Astrocyte (in vitro differentiated cells and primary cell): ENCODE data around the gene RPL11. TPM values are rescaled to one million over a fixed set of nuclear protein-coding genes. Genes with fewer than 3 reads are reported as not detected.

Source experiments
- DNase-seq: peaks from one replicate; pipeline ENCODE4 v3.0.0-alpha.2; 2010; ENCODE audit warnings: low read depth
- FAIRE-seq: peaks from 2 replicates; lab custom pipeline; 2011; peaks lifted over from hg19 to GRCh38; lab: Jason Lieb, UNC
- H2AFZ ChIP-seq: 2 replicates; pipeline ENCODE4 v1.6.0; 2012; ENCODE audit warnings: low read depth, low read length, inconsistent platforms
- H3K27ac ChIP-seq: 2 replicates; pipeline ENCODE4 v1.5.1; 2011; ENCODE audit warnings: low read depth, low read length, inconsistent platforms
- H3K27me3 ChIP-seq: 2 replicates; pipeline ENCODE4 v1.6.0; 2011; ENCODE audit warnings: low read length, inconsistent platforms; ENCODE audit not compliant: insufficient read depth
- H3K36me3 ChIP-seq: 2 replicates; pipeline ENCODE4 v1.5.1; 2011; ENCODE audit warnings: low read length, inconsistent platforms; ENCODE audit not compliant: insufficient read depth
- H3K4me1 ChIP-seq: 2 replicates; pipeline ENCODE4 v1.5.1; 2011; ENCODE audit warnings: low read length, inconsistent platforms; ENCODE audit not compliant: insufficient read depth
- H3K4me2 ChIP-seq: 2 replicates; pipeline ENCODE4 v1.6.0; 2012; ENCODE audit warnings: low read length, inconsistent platforms
- H3K4me3 ChIP-seq: 2 replicates; pipeline ENCODE4 v1.5.1; 2011; ENCODE audit warnings: low read depth, mild to moderate bottlenecking, low read length, inconsistent platforms; ENCODE audit not compliant: insufficient read depth
- H3K79me2 ChIP-seq: 2 replicates; pipeline ENCODE4 v1.6.0; 2012; ENCODE audit warnings: mild to moderate bottlenecking, low read length, inconsistent platforms; ENCODE audit not compliant: insufficient read depth
- H3K9ac ChIP-seq: 2 replicates; pipeline ENCODE4 v1.6.0; 2012; ENCODE audit warnings: mild to moderate bottlenecking, low read length, inconsistent platforms
- H3K9me3 ChIP-seq: 2 replicates; pipeline ENCODE4 v1.5.1; 2012; ENCODE audit warnings: low read depth, mild to moderate bottlenecking, low read length, inconsistent platforms; ENCODE audit not compliant: insufficient read depth
- H4K20me1 ChIP-seq: 2 replicates; pipeline ENCODE4 v1.6.0; 2012; ENCODE audit warnings: low read length, inconsistent platforms; ENCODE audit not compliant: insufficient read depth
- H3K27ac Mint-ChIP-seq: one replicate; pipeline ENCODE4 v1.8.0; 2021; ENCODE audit warnings: mild to moderate bottlenecking, mixed read lengths; ENCODE audit not compliant: unreplicated experiment
- H3K27me3 Mint-ChIP-seq: one replicate; pipeline ENCODE4 v1.8.0; 2021; ENCODE audit warnings: low read depth, mixed read lengths; ENCODE audit not compliant: unreplicated experiment
- H3K36me3 Mint-ChIP-seq: one replicate; pipeline ENCODE4 v1.8.0; 2021; ENCODE audit warnings: low read depth, mixed read lengths; ENCODE audit not compliant: unreplicated experiment
- H3K4me1 Mint-ChIP-seq: one replicate; pipeline ENCODE4 v1.8.0; 2021; ENCODE audit warnings: low read depth, mixed read lengths; ENCODE audit not compliant: unreplicated experiment
- H3K4me3 Mint-ChIP-seq: one replicate; pipeline ENCODE4 v1.8.0; 2021; ENCODE audit warnings: mild to moderate bottlenecking, moderate library complexity, mixed read lengths; ENCODE audit not compliant: unreplicated experiment
- H3K9me3 Mint-ChIP-seq: one replicate; pipeline ENCODE4 v1.8.0; 2021; ENCODE audit warnings: mild to moderate bottlenecking, mixed read lengths; ENCODE audit not compliant: unreplicated experiment
- CTCF ChIP-seq: IDR thresholded peaks from 2 replicates; pipeline ENCODE4 v1.5.1; 2011; ENCODE audit warnings: low read depth, mild to moderate bottlenecking, inconsistent platforms, low read length, moderate library complexity; ENCODE audit not compliant: insufficient read depth
- EZH2 ChIP-seq: IDR thresholded peaks from 2 replicates; pipeline ENCODE4 v1.6.1; 2012; ENCODE audit warnings: mild to moderate bottlenecking, low read length, inconsistent platforms; ENCODE audit not compliant: insufficient read depth
- total RNA-seq: library from RNA; stranded (reverse); gene quantifications from 2 replicates; pipeline ENCODE4 v1.2.1, GENCODE V29; 2021

Gene RPL11
- total RNA-seq, 1 donor from 2014 or later: 804 TPM

GRCh38 chr1:23736437-23737134 lies 45.0 kb downstream of the RPL11 start:
- Histone ChIP-seq H3K36me3 (peaks cover 3% of the 10 kb centered on the region), H4K20me1 (peaks cover 26% of the 10 kb centered on the region), H3K79me2 (peaks cover 16% of the 10 kb centered on the region), H3K4me3 (no peak overlapping the region), H3K9me3 (no peaks in the 10 kb centered on the region), H3K4me1 (peaks cover 5% of the 10 kb centered on the region), H3K9ac (no peak overlapping the region), H3K27me3 (no peaks in the 10 kb centered on the region), H2AFZ (no peak overlapping the region), H3K4me2 (no peak overlapping the region), H3K27ac (no peak overlapping the region)
- peaks cover 2% of the 10 kb centered on the region for H3K9me3 Mint-ChIP-seq
- H3K27ac Mint-ChIP-seq: no peak overlapping the region
- H3K4me1 Mint-ChIP-seq: peaks cover 6% of the 10 kb centered on the region
- H3K36me3 Mint-ChIP-seq: peaks cover 4% of the 10 kb centered on the region
- no peak overlapping the region for H3K4me3 Mint-ChIP-seq
- H3K27me3 Mint-ChIP-seq: no peaks in the 10 kb centered on the region
- no peak for DNase-seq
- TF ChIP-seq EZH2 (no peak), CTCF (no peak)
- FAIRE-seq: no peak

- Histone ChIP-seq H3K4me3 (no peak overlapping the region), H3K9ac (no peak overlapping the region), H3K4me1 (peaks cover 16% of the 10 kb centered on the region), H3K4me2 (no peak overlapping the region), H3K36me3 (no peaks in the 10 kb centered on the region), H3K9me3 (no peaks in the 10 kb centered on the region), H3K27ac (no peak overlapping the region), H3K27me3 (no peaks in the 10 kb centered on the region), H4K20me1 (peaks cover 34% of the 10 kb centered on the region), H3K79me2 (peaks cover 36% of the 10 kb centered on the region), H2AFZ (no peak overlapping the region)
- no peaks in the 10 kb centered on the region for H3K36me3 Mint-ChIP-seq
- peaks cover 11% of the 10 kb centered on the region for H3K4me1 Mint-ChIP-seq
- no peak overlapping the region for H3K4me3 Mint-ChIP-seq
- TF ChIP-seq CTCF: no peak
- TF ChIP-seq EZH2: no peak
- no peak overlapping the region for H3K27ac Mint-ChIP-seq
- no peaks in the 10 kb centered on the region for H3K9me3 Mint-ChIP-seq
- DNase-seq (no peak), FAIRE-seq (no peak)
- H3K27me3 Mint-ChIP-seq: no peaks in the 10 kb centered on the region
Measured at GRCh38 chr1:23741609-23742008, 50.0 kb downstream of the RPL11 start.

- H3K4me1 ChIP-seq: peaks cover 16% of the 10 kb centered on the region
- H3K36me3 ChIP-seq: no peaks in the 10 kb centered on the region
- Mint-ChIP-seq H3K27ac (peak overlapping the region; percentile 71), H3K4me1 (peaks cover 23% of the 10 kb centered on the region), H3K27me3 (no peaks in the 10 kb centered on the region), H3K36me3 (no peaks in the 10 kb centered on the region), H3K4me3 (peak overlapping the region; percentile 87), H3K9me3 (no peaks in the 10 kb centered on the region)
- H3K79me2 ChIP-seq: peaks cover 45% of the 10 kb centered on the region
- no peaks in the 10 kb centered on the region for H3K27me3 ChIP-seq
- peak overlapping the region; percentile 59 for H3K27ac ChIP-seq
- H2AFZ ChIP-seq: peak overlapping the region; percentile 65
- DNase-seq: no peak
- TF ChIP-seq CTCF (no peak), EZH2 (no peak)
- H4K20me1 ChIP-seq: peaks cover 43% of the 10 kb centered on the region
- FAIRE-seq: no peak
- peak overlapping the region; percentile 88 for H3K4me2 ChIP-seq
- H3K9me3 ChIP-seq: no peaks in the 10 kb centered on the region
- peak overlapping the region; percentile 85 for H3K9ac ChIP-seq
- peak overlapping the region; percentile 81 for H3K4me3 ChIP-seq
Measured at GRCh38 chr1:23742670-23743286, 51.2 kb downstream of the RPL11 start.
